HFF-Myc (cell line): Measurements from ENCODE around the gene TMEM240.
A peak's percentile ranks its signal among the peaks of the same experiment; 100 is the strongest.

Source experiments
- DNase-seq: peaks from one replicate; pipeline ENCODE4 v3.0.0-alpha.2; 2011; ENCODE audit warnings: low read depth; ENCODE audit errors: extremely low read depth
- H3K4me3 ChIP-seq: replicated peaks from 2 replicates; pipeline ENCODE4 v1.5.1; 2011; ENCODE audit warnings: low read depth, mild to moderate bottlenecking, control low read depth, low read length
- TF ChIP-seq, protein P1 (sequence below): IDR thresholded peaks from 2 replicates; pipeline ENCODE4 v1.5.1; 2012; ENCODE audit warnings: mild to moderate bottlenecking, low read depth, low read length, control low read depth; ENCODE audit errors: missing control alignments

TMEM240 gene

GRCh38 chr1:1574721-1575537, 34.5 kb upstream of the TMEM240 start, which contains the start of gene SSU72:
TSS of gene SSU72 (minus strand) at chr1:1574863. CDS start at chr1:1574557, 306 bp downstream.
- TF ChIP-seq, protein P1, sequence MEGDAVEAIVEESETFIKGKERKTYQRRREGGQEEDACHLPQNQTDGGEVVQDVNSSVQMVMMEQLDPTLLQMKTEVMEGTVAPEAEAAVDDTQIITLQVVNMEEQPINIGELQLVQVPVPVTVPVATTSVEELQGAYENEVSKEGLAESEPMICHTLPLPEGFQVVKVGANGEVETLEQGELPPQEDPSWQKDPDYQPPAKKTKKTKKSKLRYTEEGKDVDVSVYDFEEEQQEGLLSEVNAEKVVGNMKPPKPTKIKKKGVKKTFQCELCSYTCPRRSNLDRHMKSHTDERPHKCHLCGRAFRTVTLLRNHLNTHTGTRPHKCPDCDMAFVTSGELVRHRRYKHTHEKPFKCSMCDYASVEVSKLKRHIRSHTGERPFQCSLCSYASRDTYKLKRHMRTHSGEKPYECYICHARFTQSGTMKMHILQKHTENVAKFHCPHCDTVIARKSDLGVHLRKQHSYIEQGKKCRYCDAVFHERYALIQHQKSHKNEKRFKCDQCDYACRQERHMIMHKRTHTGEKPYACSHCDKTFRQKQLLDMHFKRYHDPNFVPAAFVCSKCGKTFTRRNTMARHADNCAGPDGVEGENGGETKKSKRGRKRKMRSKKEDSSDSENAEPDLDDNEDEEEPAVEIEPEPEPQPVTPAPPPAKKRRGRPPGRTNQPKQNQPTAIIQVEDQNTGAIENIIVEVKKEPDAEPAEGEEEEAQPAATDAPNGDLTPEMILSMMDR, result no peak
- peak; percentile 61 for DNase-seq
- H3K4me3 ChIP-seq, result peak within 1 kb of the TSS; percentile 97

GRCh38 chr1:1573843-1574720, 33.7 kb upstream of the TMEM240 start:
- no peak for DNase-seq
- TF ChIP-seq, protein P1, result peak; percentile 6
- H3K4me3 ChIP-seq, result peak overlapping the region; percentile 97

- TF ChIP-seq, protein P1, result no peak
- H3K4me3 ChIP-seq, result no peak overlapping the region
- no peak for DNase-seq
Measured at GRCh38 chr1:1569341-1569740, 28.9 kb upstream of the TMEM240 start.

DNA sequence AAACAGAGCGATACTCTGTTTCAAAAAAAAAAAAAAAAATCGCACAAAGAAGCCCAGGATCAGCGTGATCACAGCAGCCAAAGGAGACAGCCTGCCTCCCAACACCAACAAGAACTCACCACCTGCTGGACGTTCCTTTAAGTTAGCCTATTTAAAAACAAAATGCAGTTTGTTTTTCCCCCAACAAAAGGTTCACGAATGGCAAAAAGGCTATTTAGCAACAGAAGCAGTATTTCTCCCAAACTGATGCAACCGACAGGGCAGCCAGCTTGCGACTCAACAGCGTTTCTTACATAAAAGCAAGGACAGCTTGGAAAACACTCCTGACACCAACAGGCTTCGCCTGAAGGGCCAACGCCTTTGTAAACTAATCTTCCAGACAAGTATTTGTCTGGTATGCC, 27.5 kb upstream of the TMEM240 start:
- TF ChIP-seq, protein P1, result no peak
- H3K4me3 ChIP-seq, result no peak overlapping the region
- no peak for DNase-seq

DNA sequence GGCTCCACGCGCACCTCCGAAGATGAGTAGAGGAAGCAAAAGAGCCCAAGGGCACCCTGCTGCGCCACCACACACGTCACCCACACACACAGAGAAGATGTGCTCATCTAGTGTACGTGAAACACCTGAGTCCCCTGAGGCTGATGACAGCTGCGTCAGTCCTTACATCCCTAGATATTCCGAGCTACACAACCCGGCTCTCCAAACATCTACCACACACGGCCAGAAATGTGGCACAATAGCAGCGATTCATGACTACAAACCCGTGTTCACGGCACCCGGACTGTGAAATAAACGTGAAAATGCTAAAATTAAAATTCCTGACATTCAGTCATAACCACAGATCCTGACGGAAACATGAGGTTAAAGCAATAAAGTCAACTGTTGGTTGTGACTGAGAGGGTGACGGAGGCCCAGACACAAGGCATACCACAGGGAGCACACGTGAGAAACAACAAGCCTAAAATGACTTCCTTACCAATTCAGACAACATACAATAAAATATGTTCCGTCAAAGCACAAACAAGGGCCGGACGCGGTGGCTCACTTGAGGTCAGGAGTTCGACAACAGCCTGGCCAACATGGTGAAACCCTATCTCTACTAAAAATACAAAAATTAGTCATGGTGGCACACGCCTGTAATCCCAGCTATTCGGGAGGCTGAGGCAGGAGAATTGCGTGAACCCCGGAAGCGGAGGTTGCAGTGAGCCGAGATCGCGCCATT, 26.9 kb upstream of the TMEM240 start:
- TF ChIP-seq, protein P1, result no peak
- no peak for DNase-seq
- H3K4me3 ChIP-seq, result no peak overlapping the region

GRCh38 chr1:1565340-1565739, 24.9 kb upstream of the TMEM240 start:
- DNase-seq, result no peak
- TF ChIP-seq, protein P1, result no peak
- H3K4me3 ChIP-seq, result no peak overlapping the region
